Erythroblast (primary cell): ENCODE results near the gene LIPI.

ENCODE experiments used
- DNase-seq, 2 experiments: peaks; one replicate each; lab custom pipeline; 2025; lab: John Stamatoyannopoulos, UW
- GATA1 ChIP-seq: IDR thresholded peaks from 2 replicates; pipeline ENCODE4 v1.6.1; 2011; ENCODE audit warnings: low read depth, mild to moderate bottlenecking, control low read depth, low read length, moderate library complexity
- POLR2A ChIP-seq: IDR thresholded peaks from 2 replicates; pipeline ENCODE4 v1.6.1; 2011; ENCODE audit warnings: mild to moderate bottlenecking, low read length

Gene LIPI

DNA sequence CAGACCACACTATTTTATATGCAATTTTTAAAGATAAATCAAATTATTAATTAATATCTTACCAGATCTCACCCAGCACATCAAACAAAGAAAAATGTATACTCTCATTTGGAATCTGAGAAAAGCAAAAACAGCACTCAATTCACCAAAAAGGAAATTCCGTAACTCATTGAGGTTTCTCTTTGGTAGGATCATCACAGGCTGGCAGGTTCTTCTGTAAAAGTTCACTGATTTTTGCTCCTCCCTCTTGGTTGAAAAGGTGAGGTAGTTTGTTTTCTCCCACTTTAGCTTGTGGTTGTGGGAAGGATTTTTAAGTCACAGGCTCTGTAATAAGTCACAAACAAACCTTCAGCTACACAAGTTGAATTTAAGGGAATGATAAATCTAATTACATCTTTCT, at the start of gene LIPI:
LIPI (minus strand) TSS at position 218 of the 400 bp plus-strand sequence; CDS start at position 108, 110 bp downstream.
- DNase-seq, result no peak
- TF ChIP-seq GATA1, result no peak
- TF ChIP-seq POLR2A, result no peak

- peak in 1 of 2 experiments; percentile 37 for DNase-seq
- no peak for TF ChIP-seq GATA1
- no peak for TF ChIP-seq POLR2A
Observed at GRCh38 chr21:14260174-14260764, 49.5 kb upstream of the LIPI start.

GRCh38 chr21:14259747-14260146, 49.0 kb upstream of the LIPI start:
- DNase-seq, result peak; percentile 57 to 81
- TF ChIP-seq GATA1, result no peak

GRCh38 chr21:14251336-14251735, 40.6 kb upstream of the LIPI start:
- no peak for TF ChIP-seq POLR2A
- no peak for TF ChIP-seq GATA1
- no peak for DNase-seq

GRCh38 chr21:14245711-14246110, 35.0 kb upstream of the LIPI start:
- no peak for DNase-seq
- no peak for TF ChIP-seq POLR2A

- DNase-seq, result no peak
- no peak for TF ChIP-seq POLR2A
- TF ChIP-seq GATA1, result no peak
Observed at GRCh38 chr21:14244911-14245310, 34.2 kb upstream of the LIPI start.

GRCh38 chr21:14243874-14244273, 33.1 kb upstream of the LIPI start:
- DNase-seq, result no peak
- TF ChIP-seq POLR2A (no peak), GATA1 (no peak)

GRCh38 chr21:14243461-14243860, 32.7 kb upstream of the LIPI start:
- TF ChIP-seq POLR2A (no peak), GATA1 (no peak)

DNA sequence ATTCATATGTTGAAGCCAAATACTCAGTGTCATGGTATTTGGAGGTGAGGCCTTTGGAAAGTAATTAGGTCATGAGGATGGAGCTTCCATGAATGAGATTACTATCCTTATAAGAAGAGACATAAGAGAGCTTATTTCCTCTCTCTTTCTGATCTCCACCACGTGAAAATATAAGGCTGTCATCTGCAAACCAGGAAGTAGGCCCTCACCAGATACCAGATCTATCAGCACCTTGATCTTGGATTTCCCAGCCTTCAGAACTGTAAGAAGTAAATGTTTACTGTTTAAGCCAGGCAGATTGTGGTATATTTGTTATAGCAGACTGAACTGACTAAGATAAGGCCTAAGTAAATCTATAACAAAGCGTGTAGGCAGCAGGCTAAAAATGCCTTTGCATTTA, 30.5 kb upstream of the LIPI start:
- no peak for DNase-seq
- TF ChIP-seq POLR2A (no peak), GATA1 (no peak)

More at GRCh38 chr21:14243461-14243860, 32.7 kb upstream of the LIPI start:
- DNase-seq, result no peak

- no peak for DNase-seq
- no peak for TF ChIP-seq GATA1
Observed at GRCh38 chr21:14239281-14239680, 28.5 kb upstream of the LIPI start.

DNA sequence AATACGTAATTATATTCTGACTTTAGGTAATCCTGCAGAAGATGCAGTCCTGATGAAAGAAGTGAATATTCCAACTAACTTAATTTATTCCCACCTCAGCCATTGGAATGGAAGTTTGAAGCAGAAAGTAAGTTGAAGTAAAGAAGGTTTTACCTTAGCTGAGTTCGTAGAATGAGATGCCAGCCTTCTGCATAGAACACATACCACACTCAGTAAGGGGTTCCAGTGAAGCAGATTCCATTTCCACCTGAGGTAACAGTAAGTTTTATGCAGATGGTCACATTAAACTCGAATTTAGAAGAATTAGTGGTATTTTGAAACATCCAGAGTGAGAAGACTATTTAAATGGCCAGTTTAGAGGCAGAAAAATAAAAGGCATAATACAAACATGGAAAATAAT, 25.4 kb upstream of the LIPI start:
- DNase-seq, result no peak
- TF ChIP-seq POLR2A (no peak), GATA1 (no peak)

- no peak for DNase-seq
- TF ChIP-seq POLR2A (no peak), GATA1 (no peak)
Observed at GRCh38 chr21:14235101-14235500, 24.3 kb upstream of the LIPI start.

- TF ChIP-seq POLR2A, result no peak
- no peak for TF ChIP-seq GATA1
- DNase-seq, result no peak
Observed at GRCh38 chr21:14229399-14229798, 18.6 kb upstream of the LIPI start.

- DNase-seq, result no peak
- TF ChIP-seq POLR2A, result no peak
- TF ChIP-seq GATA1, result no peak
Observed at GRCh38 chr21:14223365-14223764, 12.6 kb upstream of the LIPI start.

DNA sequence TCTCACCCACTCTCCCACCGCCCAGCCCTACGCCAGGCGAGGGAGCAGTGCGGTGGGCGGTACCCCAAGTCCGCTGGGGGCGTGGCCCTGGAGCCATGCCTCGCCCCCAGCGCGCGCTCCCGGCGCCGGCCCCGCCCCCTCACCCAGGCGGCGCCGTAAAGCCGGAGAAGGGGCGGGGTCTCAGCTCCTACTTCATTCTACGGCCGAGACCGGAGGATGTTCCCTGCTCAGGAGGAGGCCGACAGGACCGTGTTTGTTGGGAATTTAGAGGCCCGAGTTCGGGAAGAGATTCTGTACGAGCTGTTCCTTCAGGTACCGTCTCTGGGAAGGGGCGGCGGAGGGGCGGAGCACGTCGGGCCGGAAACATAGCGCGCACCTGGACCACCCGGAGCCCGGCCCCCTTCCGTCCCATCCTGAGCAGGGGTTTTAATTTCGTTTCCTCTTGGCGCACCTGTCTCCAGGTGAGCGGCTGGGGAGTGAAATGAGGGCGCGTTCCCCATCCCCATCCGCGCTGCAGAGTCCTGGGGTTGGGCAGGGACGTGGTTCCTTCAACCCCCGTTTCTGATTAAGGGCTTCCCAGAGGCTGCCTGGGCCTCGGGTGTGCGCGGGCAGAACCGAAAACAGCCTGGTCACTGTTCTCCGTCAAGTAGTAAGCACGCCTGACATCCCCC, 5.4 kb upstream of the LIPI start, which contains the start of gene RBM11:
RBM11 (plus strand) TSS at position 187 of the 671 bp plus-strand sequence; CDS start at position 217, 30 bp downstream.
- DNase-seq, result peak; percentile 83 to 91
- TF ChIP-seq GATA1, result no peak
- no peak for TF ChIP-seq POLR2A
